Measurements from ENCODE around the gene LNP1. TPM values are rescaled to one million over a fixed set of nuclear protein-coding genes. Genes with fewer than 3 reads are reported as not detected.
"Not testable (repeated sequence)": the region's sequence is repeated elsewhere in the genome, so short reads cannot be mapped to it uniquely, and the experiment has no call there.

The LNP1 gene
- total RNA-seq, 1 donor from 2014 or later: 2.6 TPM

DNA sequence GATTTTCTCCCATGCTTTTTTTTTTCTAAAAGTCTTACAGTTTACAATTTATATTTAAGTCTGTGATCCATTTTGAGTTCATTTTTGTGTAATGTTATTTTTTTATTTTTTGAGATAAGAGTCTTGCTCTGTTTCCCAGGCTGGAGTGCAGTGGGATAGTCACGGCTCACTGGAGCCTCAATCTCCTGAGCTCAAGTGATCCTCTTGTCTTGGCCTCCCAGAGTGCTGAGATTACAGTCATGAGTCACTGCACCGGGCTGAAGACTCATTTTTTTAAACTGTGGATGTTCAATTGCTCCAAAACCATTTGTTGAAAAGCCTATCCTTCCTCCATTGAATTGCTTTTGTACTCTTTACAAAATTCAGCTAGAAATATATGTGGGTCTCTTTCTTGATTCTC lies 19.5 kb downstream of the LNP1 start:
- intact Hi-C loops (cut with DNase I): no loop called here
- ATAC-seq (ENCODE audit: poor library complexity) (no peak), DNase-seq (no peak)

- intact Hi-C loops (cut with DNase I): no loop called here
- DNase-seq (no peak), ATAC-seq (ENCODE audit: poor library complexity) (no peak)
Observed at GRCh38 chr3:100423611-100424010, 22.3 kb downstream of the LNP1 start.

- intact Hi-C loops (cut with DNase I): no loop called here
- ATAC-seq (ENCODE audit: poor library complexity): no peak
Observed at GRCh38 chr3:100424261-100424660, 22.9 kb downstream of the LNP1 start.

GRCh38 chr3:100425316-100425715 lies 24.0 kb downstream of the LNP1 start:
- DNase-seq (no peak), ATAC-seq (ENCODE audit: poor library complexity) (no peak)
- intact Hi-C loops (cut with DNase I): no loop called here

More at GRCh38 chr3:100424261-100424660, 22.9 kb downstream of the LNP1 start:
- DNase-seq: no peak

DNA sequence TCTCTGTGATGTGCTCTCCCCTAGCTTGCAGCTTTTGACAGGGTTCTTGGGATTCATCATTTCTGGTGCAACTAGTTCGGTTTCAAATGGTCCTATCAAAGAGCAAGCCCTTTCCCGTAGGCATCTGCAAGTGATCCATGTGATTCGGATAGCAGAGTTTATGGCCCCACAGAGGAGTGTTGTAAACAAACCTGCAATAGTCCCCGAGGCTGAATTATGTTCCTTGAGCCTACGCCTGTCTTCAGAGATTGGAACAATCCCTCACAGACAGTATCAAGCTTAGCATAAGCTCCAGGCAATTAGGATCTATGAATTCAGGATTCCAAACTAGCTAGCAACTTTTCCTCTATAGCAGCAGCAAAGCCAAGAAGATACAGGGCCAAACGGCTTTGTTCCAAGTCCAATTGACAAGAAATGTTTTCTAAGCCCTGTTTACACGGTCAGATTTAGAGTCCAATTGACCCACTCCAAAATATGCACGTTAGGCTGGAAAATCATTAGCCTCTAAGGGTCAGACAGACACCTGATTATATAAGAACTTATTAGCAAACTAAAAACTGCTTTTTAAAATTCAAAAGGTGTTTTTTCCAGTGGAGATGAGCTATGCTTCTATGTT lies 24.8 kb downstream of the LNP1 start:
- ATAC-seq (ENCODE audit: poor library complexity) (peak; percentile 12), DNase-seq (no peak)
- intact Hi-C loops (cut with DNase I): no loop called here

- intact Hi-C loops (cut with DNase I): no loop called here
- ATAC-seq (ENCODE audit: poor library complexity) (peak; percentile 66), DNase-seq (no peak)
Observed at GRCh38 chr3:100427699-100428098, 26.4 kb downstream of the LNP1 start.

DNA sequence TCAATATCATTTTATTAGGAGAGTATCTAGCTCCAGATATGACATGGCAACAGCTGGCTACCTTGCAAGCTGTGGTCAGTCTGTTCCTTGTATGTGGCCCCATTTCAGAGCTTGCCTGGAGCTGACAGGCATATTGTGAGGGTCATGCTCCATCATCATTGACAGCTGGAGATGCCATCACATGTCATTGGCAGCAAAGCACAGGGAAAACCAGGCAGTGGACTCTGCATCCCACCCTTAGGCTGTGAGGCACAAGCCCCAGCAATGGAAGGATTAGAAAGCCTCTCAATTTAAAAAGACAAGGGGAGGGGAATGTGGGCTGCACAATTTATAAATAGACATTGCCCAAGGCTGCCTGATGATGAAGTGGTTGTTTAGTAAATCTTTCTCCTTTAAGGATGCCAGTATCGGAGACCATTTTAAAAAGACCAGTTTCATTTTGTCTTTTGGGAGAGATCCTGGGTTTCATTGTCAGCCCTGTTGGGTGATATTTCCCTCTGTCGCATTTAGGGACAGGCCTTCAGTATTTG lies 27.9 kb downstream of the LNP1 start:
- intact Hi-C loops (cut with DNase I): no loop called here
- ATAC-seq (ENCODE audit: poor library complexity) (no peak), DNase-seq (no peak)

GRCh38 chr3:100436951-100437350 lies 35.6 kb downstream of the LNP1 start:
- ATAC-seq (ENCODE audit: poor library complexity) (no peak), DNase-seq (no peak)
- intact Hi-C loops (cut with DNase I): no loop called here

DNA sequence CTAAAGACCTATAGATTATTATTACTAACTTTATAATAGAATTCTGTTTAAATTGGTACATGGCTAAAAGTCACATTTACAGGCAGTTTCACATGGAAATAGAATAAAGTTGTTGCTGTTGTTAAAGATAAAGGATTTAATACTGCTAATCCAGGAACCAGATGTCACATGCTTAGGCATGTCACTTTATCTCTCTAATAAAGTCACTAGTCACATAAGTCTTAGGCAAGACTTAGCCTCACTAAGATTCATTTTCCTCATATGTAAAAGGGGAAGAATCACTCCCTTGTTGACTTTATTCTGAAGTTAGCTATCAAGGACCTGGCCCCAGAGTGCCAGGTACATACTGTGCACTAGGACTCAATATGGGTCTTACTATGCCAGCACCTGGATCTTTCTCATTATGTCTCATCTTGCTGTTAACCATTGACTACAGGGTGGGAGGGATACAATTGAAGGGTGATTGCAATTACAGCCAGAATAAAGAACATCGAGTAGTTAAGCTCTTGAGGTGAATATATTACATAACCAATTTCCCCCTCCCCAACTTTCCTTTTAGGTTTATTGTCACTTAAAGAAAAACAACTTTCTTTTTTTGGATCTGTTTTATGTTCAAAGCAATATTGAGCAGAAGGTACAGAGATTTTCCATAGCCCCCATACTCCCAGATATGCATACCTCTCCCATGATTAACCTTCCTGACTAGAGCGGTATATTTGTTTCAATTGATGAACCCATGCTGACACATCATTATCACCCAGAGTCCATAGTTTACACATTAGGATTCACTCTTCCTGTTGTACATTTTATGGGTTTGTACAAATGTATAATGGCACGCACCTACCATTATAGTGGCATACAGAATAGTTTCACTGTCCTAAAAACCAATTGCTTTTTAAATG lies 36.6 kb downstream of the LNP1 start:
- DNase-seq: no peak
- intact Hi-C loops (cut with DNase I): no loop called here
- no peak for ATAC-seq (ENCODE audit: poor library complexity)

GRCh38 chr3:100438623-100438974 lies 37.3 kb downstream of the LNP1 start:
- no peak for DNase-seq
- intact Hi-C loops (cut with DNase I): no loop called here
- no peak for ATAC-seq (ENCODE audit: poor library complexity)

DNA sequence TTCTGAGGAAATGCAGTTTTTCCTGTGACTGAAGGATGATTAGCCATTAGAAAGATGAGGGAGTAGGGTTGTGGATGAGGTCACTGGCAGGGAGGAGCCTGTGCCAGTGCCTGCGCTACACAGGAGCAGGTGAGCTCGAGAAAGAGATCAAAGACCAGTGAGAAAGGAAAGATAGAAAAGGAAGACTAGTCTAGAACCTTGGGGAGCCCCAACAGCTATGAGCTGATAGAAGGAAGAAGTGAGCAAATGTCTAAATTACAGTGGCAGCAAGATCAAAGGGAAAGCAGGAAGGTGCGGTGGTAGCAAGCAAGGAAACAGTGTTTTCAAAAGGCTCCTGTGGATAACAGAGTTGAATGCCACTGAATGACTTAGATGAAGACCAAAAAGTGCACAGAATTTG lies 39.6 kb downstream of the LNP1 start:
- ATAC-seq (ENCODE audit: poor library complexity): no peak
- no peak for DNase-seq
- intact Hi-C loops (cut with DNase I): no loop called here

- intact Hi-C loops (cut with DNase I): no loop called here
- DNase-seq (no peak), ATAC-seq (ENCODE audit: poor library complexity) (no peak)
Observed at GRCh38 chr3:100443690-100444089, 42.4 kb downstream of the LNP1 start.

GRCh38 chr3:100447067-100447466 lies 45.7 kb downstream of the LNP1 start:
- DNase-seq; ATAC-seq (ENCODE audit: poor library complexity); intact Hi-C loops (cut with DNase I): not testable (repeated sequence)

DNA sequence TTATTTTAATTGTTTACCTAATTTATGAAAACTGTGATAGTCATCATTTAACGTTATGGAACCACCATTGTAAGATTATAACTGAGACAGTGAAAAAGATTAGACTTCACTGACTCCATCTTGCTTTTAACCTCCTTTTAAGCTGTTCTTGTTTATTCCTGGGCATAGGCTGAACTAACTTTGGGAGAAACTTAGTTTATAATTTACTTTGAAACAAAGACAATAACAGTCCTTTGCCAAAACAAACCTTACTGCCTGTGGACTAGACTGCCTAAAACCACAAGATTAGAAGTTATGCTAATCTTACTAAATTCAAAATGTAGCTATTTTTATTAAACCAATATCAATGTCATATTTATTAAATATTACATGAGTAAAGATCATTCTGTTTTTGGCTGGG lies 46.7 kb downstream of the LNP1 start:
- intact Hi-C loops (cut with DNase I): no loop called here
- DNase-seq (no peak), ATAC-seq (ENCODE audit: poor library complexity) (no peak)

GRCh38 chr3:100449214-100449613 lies 47.9 kb downstream of the LNP1 start:
- DNase-seq (no peak), ATAC-seq (ENCODE audit: poor library complexity) (no peak)
- intact Hi-C loops (cut with DNase I): no loop called here

GRCh38 chr3:100454677-100455076 lies 53.3 kb downstream of the LNP1 start:
- intact Hi-C loops (cut with DNase I): no loop called here
- ATAC-seq (ENCODE audit: poor library complexity): no peak

GRCh38 chr3:100455841-100456550 lies 54.7 kb downstream of the LNP1 start:
- intact Hi-C loops (cut with DNase I): no loop called here
- DNase-seq (no peak), ATAC-seq (ENCODE audit: poor library complexity) (no peak)

More at GRCh38 chr3:100454677-100455076, 53.3 kb downstream of the LNP1 start:
- DNase-seq: no peak

GRCh38 chr3:100456745-100457144 lies 55.4 kb downstream of the LNP1 start:
- intact Hi-C loops (cut with DNase I): no loop called here
- ATAC-seq (ENCODE audit: poor library complexity): no peak

DNA sequence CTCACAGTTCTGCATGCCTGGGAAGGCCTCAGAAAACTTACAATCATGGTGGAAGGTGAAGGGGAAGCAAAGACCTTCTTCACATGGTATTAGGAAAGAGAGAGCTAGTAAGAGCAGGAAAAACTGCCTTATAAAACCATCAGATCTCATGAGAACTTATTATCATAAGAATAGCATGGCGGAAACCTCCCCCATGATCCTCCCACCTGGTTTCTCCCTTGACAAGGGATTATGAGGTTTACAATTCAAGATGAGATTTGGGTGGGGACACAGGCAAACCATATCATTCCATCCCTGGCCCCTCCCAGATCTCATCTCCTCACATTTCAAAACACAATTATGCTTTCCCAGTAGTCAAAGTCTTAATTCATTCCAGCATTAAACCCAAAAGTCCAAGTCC lies 56.5 kb downstream of the LNP1 start:
- intact Hi-C loops (cut with DNase I): no loop called here
- DNase-seq: no peak
- no peak for ATAC-seq (ENCODE audit: poor library complexity)

More at GRCh38 chr3:100456745-100457144, 55.4 kb downstream of the LNP1 start:
- no peak for DNase-seq

All from Right ventricle myocardium superior (tissue), 1 donor.